ENCODE data around the gene TIGD3. TPM values are rescaled to one million over a fixed set of nuclear protein-coding genes. Genes with fewer than 3 reads are reported as not detected.

The TIGD3 gene
- total and polyA plus RNA-seq, 9 of the 15 experiments (the other 6 are each of a cell fraction or from before 2014, with no cell fraction given), result 0.06 to 1.3 (median 0.56) TPM

DNA sequence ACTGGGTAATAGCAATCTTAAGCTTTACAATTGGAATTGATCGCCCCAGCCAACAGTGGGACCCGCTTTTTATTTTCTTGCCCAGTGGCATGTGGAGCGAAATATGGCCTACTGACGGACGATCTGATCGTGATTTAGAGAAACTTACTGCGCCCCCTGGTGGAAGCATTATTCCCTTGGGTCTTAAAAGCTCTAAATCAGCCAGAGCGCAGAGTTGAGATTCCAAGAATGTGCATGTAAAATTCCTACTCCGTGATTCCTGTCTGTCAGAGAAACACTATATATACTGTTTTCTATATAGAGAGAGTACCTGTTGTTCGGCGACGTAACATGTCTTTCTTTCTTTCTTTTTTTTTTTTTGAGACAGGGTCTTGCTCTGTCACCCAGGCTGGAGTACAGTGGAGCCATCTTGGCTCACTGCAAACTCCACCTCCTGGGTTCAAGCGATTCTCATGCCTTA, 24.6 kb upstream of the TIGD3 start (continued):
- TF ChIP-seq CREB1 (IDR thresholded peaks at IDR 0.05) (no peak), CREB1 (CRISPR knock-in tag; IDR thresholded peaks at IDR 0.05) (no peak), DMBX1 (CRISPR knock-in tag; IDR thresholded peaks at IDR 0.05; ENCODE audit: borderline replicate concordance) (no peak), RBM17 (IDR thresholded peaks at IDR 0.05; ENCODE audit: borderline replicate concordance, low read depth, low read length) (no peak), SOX6 (IDR thresholded peaks at IDR 0.05) (no peak), ZNF699 (CRISPR knock-in tag; IDR thresholded peaks at IDR 0.05; ENCODE audit: insufficient replicate concordance) (no peak), ZNF778 (CRISPR knock-in tag; IDR thresholded peaks at IDR 0.05) (no peak), MBD2 (IDR thresholded peaks at IDR 0.05; ENCODE audit: borderline replicate concordance, low read depth) (no peak), TAL1 (IDR thresholded peaks at IDR 0.05) (no peak), PURB (CRISPR knock-in tag; IDR thresholded peaks at IDR 0.05; ENCODE audit: low read depth) (no peak), ZSCAN32 (CRISPR knock-in tag; IDR thresholded peaks at IDR 0.05) (no peak), ESRRA (IDR thresholded peaks at IDR 0.05; ENCODE audit: borderline replicate concordance, low read depth) (no peak), SREBF2 (CRISPR knock-in tag; IDR thresholded peaks at IDR 0.05) (no peak), HNRNPH1 (optimal IDR thresholded peaks at IDR 0.05; ENCODE audit: low read depth, low read length) (no peak), TOE1 (IDR thresholded peaks at IDR 0.05; ENCODE audit: borderline replicate concordance) (no peak), TOE1 (CRISPR knock-in tag; IDR thresholded peaks at IDR 0.05; ENCODE audit: borderline replicate concordance, low read depth) (no peak), PCBP1 (IDR thresholded peaks at IDR 0.05; ENCODE audit: low read depth, low read length, poor library complexity, severe bottlenecking) (no peak), SREBF1 (IDR thresholded peaks at IDR 0.05; ENCODE audit: borderline replicate concordance, low read depth, low read length) (no peak), TBP (optimal IDR thresholded peaks at IDR 0.05; ENCODE audit: low read depth, low read length) (peak; percentile 49), ZNF316 (IDR thresholded peaks at IDR 0.05) (no peak), RBM39 (optimal IDR thresholded peaks at IDR 0.05; ENCODE audit: low read depth, low read length) (no peak), TEAD4 (IDR thresholded peaks at IDR 0.05; ENCODE audit: low read length) (no peak), TEAD4 (CRISPR knock-in tag; IDR thresholded peaks at IDR 0.05; ENCODE audit: borderline replicate concordance) (no peak)
- TF ChIP-seq, protein P1, sequence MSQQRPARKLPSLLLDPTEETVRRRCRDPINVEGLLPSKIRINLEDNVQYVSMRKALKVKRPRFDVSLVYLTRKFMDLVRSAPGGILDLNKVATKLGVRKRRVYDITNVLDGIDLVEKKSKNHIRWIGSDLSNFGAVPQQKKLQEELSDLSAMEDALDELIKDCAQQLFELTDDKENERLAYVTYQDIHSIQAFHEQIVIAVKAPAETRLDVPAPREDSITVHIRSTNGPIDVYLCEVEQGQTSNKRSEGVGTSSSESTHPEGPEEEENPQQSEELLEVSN (IDR thresholded peaks at IDR 0.05; ENCODE audit: borderline replicate concordance in 1 of 2, extremely low read depth in 1 of 2, insufficient read depth in 1 of 2, insufficient read length in 1 of 2, low read depth in 1 of 2, low read length in 1 of 2, poor library complexity in 1 of 2, severe bottlenecking in 1 of 2), result peak in 1 of 2 experiments; percentile 47
- TF ChIP-seq, protein P2, sequence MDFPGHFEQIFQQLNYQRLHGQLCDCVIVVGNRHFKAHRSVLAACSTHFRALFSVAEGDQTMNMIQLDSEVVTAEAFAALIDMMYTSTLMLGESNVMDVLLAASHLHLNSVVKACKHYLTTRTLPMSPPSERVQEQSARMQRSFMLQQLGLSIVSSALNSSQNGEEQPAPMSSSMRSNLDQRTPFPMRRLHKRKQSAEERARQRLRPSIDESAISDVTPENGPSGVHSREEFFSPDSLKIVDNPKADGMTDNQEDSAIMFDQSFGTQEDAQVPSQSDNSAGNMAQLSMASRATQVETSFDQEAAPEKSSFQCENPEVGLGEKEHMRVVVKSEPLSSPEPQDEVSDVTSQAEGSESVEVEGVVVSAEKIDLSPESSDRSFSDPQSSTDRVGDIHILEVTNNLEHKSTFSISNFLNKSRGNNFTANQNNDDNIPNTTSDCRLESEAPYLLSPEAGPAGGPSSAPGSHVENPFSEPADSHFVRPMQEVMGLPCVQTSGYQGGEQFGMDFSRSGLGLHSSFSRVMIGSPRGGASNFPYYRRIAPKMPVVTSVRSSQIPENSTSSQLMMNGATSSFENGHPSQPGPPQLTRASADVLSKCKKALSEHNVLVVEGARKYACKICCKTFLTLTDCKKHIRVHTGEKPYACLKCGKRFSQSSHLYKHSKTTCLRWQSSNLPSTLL (IDR thresholded peaks at IDR 0.05), result no peak
- TF ChIP-seq, protein P3, sequence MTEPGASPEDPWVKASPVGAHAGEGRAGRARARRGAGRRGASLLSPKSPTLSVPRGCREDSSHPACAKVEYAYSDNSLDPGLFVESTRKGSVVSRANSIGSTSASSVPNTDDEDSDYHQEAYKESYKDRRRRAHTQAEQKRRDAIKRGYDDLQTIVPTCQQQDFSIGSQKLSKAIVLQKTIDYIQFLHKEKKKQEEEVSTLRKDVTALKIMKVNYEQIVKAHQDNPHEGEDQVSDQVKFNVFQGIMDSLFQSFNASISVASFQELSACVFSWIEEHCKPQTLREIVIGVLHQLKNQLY (CRISPR knock-in tag; conservative IDR thresholded peaks at IDR 0.05), result no peak
